NCI-H510A (cell line): Measurements from ENCODE around the gene TPCN2.
"Not testable (repeated sequence)": the region's sequence is repeated elsewhere in the genome, so short reads cannot be mapped to it uniquely, and the experiment has no call there.

Experiments
- DNase-seq: peaks from one replicate; lab custom pipeline; 2025; lab: John Stamatoyannopoulos, UW

The TPCN2 gene

DNA sequence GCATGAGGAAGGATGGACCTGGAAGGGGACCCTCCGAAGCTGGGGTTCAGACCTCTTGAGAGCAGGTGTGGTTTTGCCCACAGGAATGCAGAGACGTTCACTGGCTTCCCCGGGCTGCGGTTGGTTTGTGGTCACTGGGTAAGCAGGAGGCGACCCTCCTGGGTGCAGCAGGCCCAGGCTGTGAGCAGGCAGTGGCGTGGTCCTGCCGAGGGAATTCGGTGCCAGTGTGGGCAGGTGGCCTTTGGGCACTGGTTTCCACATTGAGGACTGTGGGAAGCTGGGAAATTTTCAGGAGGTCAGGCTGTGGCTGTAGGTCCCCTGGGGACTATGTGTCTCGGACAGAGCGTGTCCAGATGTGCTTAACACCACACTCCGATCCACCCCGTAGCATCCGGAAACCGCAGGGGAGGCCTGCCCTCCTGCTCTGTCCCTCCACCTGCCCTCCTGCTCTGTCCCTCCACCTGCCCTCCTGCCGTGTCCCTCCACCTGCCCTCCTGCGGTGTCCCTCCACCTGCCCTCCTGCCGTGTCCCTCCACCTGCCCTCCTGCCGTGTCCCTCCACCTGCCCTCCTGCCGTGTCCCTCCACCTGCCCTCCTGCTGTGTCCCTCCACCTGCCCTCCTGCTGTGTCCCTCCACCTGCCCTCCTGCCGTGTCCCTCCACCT lies 27.5 kb downstream of the TPCN2 start:
- no peak for DNase-seq

DNA sequence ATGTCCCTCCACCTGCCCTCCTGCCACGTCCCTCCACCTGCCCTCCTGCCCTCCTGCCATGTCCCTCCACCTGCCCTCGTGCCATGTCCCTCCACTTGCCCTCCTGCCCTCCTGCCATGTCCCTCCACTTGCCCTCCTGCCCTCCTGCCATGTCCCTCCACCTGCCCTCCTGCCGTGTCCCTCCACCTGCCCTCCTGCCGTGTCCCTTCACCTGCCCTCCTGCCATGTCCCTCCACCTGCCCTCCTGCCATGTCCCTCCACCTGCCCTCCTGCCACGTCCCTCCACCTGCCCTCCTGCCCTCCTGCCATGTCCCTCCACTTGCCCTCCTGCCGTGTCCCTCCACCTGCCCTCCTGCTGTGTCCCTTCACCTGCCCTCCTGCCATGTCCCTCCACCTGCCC lies 28.2 kb downstream of the TPCN2 start:
- DNase-seq, result not testable (repeated sequence)

DNA sequence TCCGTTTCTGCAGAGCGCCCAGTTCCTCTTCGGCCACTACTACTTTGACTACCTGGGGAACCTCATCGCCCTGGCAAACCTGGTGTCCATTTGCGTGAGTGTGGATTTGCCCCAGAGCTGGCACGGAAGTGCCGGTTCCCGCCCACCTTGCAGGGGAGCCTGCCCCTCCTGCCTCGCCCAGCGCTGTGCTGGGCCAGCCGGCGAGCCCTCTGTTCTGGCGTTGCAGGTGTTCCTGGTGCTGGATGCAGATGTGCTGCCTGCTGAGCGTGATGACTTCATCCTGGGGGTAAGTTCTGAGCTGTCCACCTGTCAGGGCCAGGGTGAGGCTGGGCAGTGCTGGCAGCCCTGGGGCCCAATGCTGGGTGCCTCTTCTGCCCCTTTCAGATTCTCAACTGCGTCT lies 29.8 kb downstream of the TPCN2 start:
- DNase-seq, result no peak

GRCh38 chr11:69078930-69079605 lies 30.3 kb downstream of the TPCN2 start:
- DNase-seq, result no peak

DNA sequence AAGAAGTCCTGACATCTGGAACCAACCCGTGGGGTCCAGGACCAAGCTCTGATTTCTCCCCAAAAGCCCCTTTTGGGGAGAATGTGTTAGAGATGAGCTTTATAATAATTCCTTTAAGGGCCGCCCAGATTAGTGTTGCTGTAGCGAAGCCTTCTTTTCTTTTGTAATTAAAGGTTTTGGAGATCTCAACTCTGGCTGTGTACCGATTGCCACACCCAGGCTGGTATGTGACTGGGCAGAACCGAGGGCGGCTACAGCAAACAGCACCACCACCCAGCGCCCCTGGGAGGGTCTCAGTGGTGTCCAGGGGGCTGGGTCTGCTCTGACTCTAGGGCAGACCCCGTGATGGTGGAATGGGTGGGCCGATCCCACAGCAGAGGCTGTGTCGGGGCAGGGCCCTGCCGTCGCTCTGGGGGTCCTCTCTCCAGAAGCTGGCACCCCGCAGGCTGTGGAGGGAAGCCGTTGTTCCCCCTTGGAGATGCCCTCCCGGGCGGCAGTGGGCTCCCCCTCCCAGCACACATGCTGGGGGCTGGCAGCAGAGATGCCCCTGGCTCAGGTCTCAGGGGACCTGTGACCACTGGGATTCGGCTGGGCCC lies 31.0 kb downstream of the TPCN2 start:
- DNase-seq, result no peak

DNA sequence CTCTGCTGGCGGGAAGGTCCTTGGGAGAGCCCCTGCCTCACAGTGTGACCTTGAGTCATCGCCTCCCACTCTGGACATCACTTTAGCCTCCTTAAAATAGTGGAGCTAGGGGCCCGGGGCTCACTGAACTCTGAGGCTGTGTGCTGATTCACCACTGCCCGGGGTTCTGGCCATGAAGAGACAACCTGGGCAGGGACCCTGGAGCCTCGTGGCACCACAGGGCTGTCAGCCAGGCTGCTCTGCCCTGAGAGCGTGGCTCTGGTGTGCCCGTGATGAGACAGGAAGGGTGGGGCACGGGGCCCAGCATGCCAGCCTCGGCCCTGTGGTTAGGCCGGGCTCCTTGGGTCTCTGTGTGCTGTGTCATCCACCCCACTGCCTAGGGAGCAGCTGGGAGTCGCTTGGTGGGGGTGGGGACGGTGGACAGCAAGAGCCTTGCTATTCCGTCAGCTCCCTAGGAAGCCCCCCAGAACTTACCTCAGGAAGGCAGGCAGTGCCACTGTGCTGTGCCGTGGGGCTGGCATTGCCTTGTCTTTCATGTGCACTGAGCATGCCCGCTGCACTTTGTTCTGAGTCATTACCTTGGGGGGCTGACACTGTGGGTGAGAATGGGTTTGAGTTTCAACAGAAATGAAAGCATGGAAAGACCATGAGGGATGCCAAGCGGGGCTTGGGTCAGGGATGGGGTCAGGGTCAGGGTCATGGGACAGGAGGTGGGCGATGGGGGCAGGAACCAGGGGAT lies 31.7 kb downstream of the TPCN2 start:
- DNase-seq, result no peak

- DNase-seq, result no peak
These were observed 32.4 kb downstream of the TPCN2 start for GRCh38 chr11:69081180-69081579.

- no peak for DNase-seq
These were observed 35.0 kb downstream of the TPCN2 start for GRCh38 chr11:69083531-69084247.

DNA sequence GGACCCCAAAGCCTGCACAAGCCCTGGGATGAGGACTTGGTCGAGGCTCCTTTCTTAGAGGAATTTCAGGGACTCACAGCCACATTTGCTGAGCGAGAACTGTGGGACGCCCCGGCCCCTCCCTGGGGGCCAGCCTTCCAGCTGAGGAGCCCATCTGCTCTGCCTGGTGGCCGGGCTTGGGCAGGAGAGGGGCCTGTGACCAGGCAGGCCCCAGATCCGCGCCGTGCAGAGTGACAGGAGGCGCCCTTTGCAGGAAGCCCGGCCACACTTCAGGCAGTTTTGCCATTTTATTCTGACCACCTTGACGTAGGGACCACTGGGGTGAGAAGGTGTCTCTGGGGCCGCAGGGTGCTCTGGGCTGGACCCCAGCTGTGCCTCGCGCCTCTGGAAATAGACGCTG lies 35.6 kb downstream of the TPCN2 start:
- DNase-seq, result no peak

GRCh38 chr11:69085490-69086095 lies 36.9 kb downstream of the TPCN2 start:
- DNase-seq, result no peak

DNA sequence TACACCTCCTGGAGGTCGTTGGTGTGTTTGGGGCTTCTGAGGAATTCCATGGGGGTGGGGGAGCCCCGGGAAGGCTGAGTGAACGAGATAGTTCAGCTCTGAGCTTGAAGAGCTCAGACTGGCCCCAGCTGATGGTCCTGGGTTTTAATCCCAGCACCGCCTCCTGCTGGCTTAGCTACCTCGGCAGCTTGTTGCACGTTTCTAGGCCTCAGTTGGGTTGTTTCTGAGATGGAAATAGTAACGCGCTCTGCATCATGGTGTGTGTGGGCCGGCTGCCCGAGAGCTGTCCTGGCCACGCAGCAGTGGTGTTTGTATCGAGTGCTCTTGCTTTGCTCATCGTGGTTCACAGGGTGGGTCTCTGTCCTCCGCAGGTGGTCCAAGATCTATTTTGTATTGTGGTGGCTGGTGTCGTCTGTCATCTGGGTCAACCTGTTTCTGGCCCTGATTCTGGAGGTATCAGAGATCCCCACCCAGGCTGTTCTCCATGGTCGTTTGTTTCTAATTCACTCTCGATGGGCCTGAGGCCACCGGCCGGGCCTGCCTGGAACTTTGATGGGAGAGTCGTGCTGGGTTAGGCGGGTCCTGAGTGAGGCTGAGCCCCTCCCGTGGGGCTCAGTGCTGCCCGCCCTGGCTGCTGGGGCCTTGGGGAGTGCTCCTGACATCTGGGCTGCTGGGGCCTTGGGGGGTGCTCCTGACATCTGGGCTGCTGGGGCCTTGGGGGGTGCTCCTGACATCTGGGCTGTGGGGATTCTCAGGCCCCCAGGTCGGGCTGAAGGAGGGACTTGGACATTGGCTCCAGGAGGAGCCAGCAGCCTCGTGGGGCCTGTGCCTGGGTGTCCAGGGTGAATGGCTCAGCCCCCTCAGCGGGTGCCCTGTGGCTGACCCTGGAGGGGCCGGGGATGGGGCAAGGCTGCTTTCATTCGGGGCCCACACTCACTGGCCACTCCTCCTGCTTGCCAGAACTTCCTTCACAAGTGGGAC lies 37.7 kb downstream of the TPCN2 start:
- DNase-seq, result no peak

- DNase-seq, result no peak
These were observed 38.4 kb downstream of the TPCN2 start for GRCh38 chr11:69087133-69087524.

DNA sequence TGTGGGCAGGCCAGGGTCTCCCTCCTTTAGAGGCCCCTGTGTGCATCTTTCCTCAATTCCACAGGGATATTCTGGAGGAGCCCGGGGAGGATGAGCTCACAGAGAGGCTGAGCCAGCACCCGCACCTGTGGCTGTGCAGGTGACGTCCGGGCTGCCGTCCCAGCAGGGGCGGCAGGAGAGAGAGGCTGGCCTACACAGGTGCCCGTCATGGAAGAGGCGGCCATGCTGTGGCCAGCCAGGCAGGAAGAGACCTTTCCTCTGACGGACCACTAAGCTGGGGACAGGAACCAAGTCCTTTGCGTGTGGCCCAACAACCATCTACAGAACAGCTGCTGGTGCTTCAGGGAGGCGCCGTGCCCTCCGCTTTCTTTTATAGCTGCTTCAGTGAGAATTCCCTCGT lies 39.1 kb downstream of the TPCN2 start:
- no peak for DNase-seq

- DNase-seq, result peak; percentile 52
These were observed 40.0 kb downstream of the TPCN2 start for GRCh38 chr11:69088676-69089146.

GRCh38 chr11:69089258-69089657 lies 40.5 kb downstream of the TPCN2 start:
- no peak for DNase-seq

DNA sequence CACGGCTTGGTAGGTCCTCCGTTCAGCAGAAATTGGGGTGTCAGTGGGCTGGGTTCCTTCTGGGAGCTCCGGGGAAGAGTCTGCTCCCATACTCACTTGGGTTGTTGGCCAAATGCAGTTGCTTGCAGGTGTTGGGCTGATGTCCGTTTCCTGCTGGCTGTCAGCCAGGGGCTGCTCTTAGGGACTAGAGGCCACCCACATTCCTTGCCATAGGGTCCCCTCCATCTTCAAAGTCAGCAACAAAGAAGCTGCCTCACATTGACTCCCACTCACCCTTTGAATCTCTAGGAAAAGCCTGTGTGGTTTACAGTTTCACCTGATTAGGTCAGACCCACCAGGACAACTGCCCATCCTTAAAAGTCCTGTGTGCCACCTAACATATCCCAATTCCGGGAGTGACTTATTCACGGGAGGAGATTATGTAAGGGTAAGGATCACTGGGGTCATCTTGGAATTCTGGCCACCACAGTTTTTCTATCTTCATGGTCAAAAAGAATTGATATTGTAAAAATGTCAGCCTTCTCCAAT lies 43.0 kb downstream of the TPCN2 start:
- no peak for DNase-seq

- no peak for DNase-seq
These were observed 43.5 kb downstream of the TPCN2 start for GRCh38 chr11:69092263-69092662.

DNA sequence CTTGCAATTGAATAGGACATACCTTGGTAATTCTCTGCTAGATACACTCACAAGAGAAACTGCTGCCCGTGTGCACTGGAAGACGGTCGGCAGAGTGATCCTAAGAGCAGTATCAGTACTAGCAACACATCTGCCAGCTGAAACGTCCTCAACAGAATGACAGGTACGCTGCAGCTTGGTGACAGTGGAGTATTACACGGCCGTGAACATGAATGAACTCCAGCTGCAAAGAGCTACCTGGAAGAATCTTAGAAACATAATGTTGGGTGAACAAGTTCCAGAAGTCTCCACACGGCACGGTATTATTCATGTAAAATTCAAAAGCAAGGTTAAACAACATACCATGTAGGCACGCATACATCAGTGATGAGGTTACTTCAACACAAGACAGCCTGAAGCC lies 44.4 kb downstream of the TPCN2 start:
- no peak for DNase-seq

GRCh38 chr11:69094111-69094914 lies 45.6 kb downstream of the TPCN2 start:
- DNase-seq, result no peak
